ENCODE data around the gene ITIH3. TPM values are rescaled to one million over a fixed set of nuclear protein-coding genes. Genes with fewer than 3 reads are reported as not detected.

ITIH3 gene
- total and polyA plus RNA-seq, 2 of the 8 experiments (the other 6 are each of a cell fraction or from before 2014, with no cell fraction given), result not detected

DNA sequence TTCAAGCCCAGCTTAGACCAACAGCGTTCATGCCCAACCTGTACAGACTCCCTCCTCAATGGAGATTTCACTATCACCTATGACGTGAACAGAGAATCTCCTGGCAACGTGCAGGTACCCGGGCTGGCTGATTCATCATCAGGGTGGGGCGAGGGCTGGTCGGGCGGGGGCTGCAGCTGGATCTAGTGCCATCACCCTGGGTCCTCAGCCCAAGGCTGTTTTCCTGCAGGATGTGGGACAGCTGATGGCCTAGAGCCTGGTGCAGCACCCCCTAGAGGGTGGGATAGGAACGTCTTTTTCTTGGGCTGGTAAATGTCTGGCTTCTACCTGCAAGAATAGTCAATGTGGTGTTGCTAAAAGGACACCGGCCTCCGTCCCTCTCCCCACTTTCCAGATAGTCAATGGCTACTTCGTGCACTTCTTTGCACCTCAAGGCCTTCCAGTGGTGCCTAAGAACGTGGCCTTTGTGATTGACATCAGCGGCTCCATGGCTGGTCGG is 4.4 kb downstream of the ITIH3 start:
- Histone ChIP-seq H3K4me2 (ENCODE audit: insufficient read depth in 1 of 2, low read depth in 2 of 2, low read length in 2 of 2) (no peak overlapping the region), H2BK5ac (ENCODE audit: low read depth, low read length) (no peak overlapping the region), H2AK5ac (ENCODE audit: low read depth, low read length) (no peak overlapping the region), H2BK120ac (replicated peaks; ENCODE audit: low read depth, low read length) (no peak overlapping the region), H3K27ac (ENCODE audit: low read depth, low read length) (no peak overlapping the region), H3K79me1 (ENCODE audit: low read depth, low read length) (no peaks in the 10 kb centered on the region), H3K14ac (ENCODE audit: insufficient read length) (no peak overlapping the region), H2BK20ac (ENCODE audit: low read length) (no peak overlapping the region), H3K18ac (ENCODE audit: extremely low read depth, low read length) (no peak overlapping the region), H3K9me3 (ENCODE audit: insufficient read depth in 2 of 2, low read depth in 1 of 2, low read length in 1 of 2) (no peaks in the 10 kb centered on the region), H4K20me1 (replicated peaks in 1 of 2; ENCODE audit: control insufficient read depth in 1 of 2, insufficient read depth in 2 of 2, low read length in 2 of 2) (peaks cover 0 to 2% of the 10 kb centered on the region in 2 experiments), H3K4me3 (ENCODE audit: extremely low read depth in 1 of 4, insufficient read depth in 2 of 4, low read depth in 3 of 4, low read length in 4 of 4) (no peak overlapping the region), H2AFZ (ENCODE audit: low read length) (peak overlapping the region; percentile 9; the same call in 1 of the 2 replicates), H3K4ac (replicated peaks; ENCODE audit: insufficient read length, low read depth, low read length) (no peak overlapping the region), H2BK12ac (ENCODE audit: low read depth, low read length) (no peak overlapping the region), H3K27me3 (replicated peaks in 1 of 4; ENCODE audit: control insufficient read depth in 3 of 4, extremely low read depth in 1 of 4, insufficient read depth in 3 of 4, low read length in 3 of 4) (no peaks in the 10 kb centered on the region), H3K9ac (replicated peaks in 1 of 4; ENCODE audit: extremely low read depth in 1 of 4, low read depth in 3 of 4, low read length in 3 of 4) (no peak overlapping the region), H3K4me1 (replicated peaks in 1 of 4; ENCODE audit: control insufficient read depth in 3 of 4, insufficient read depth in 4 of 4, low read length in 3 of 4) (no peaks in the 10 kb centered on the region), H3K23ac (ENCODE audit: insufficient read length) (no peak overlapping the region), H4K8ac (ENCODE audit: extremely low read depth, insufficient read depth, low read length) (no peak overlapping the region), H3K56ac (replicated peaks; ENCODE audit: insufficient read length, low read depth, low read length) (no peak overlapping the region), H4K5ac (ENCODE audit: insufficient read length, low read depth, low read length) (no peak overlapping the region), H4K91ac (replicated peaks; ENCODE audit: insufficient read length, low read length) (no peak overlapping the region), H3K79me2 (ENCODE audit: control insufficient read depth in 1 of 2, insufficient read depth in 2 of 2, low read length in 2 of 2) (no peaks in the 10 kb centered on the region), H2BK15ac (ENCODE audit: low read length) (no peak overlapping the region), H3K36me3 (ENCODE audit: control insufficient read depth in 2 of 4, insufficient read depth in 4 of 4, low read length in 3 of 4) (no peaks in the 10 kb centered on the region), H3K23me2 (ENCODE audit: low read depth, low read length) (no peaks in the 10 kb centered on the region)
- 66% methylated on average over 14 of the region's 14 CpGs; no CpG with 5 or more reads in 1 of the 2 experiments for WGBS, 2 experiments (ENCODE audit: extremely low coverage in 1 of 2, insufficient coverage in 1 of 2, insufficient read length in 1 of 2, insufficient replicate concordance in 2 of 2, low coverage in 1 of 2, low lambda C conversion rate in 2 of 2, missing lambda C conversion rate in 1 of 2)
- ChIA-PET CTCF (ENCODE audit: partially characterized antibody) (interaction anchor here (0.5 to 6.9 kb wide), 26 partner anchors 9 to 349 kb away, joined by 3 to 86 read pairs (median 6); partner anchors contain the start of genes ITIH1, MUSTN1 and NEK4), POLR2A (ENCODE audit: partially characterized antibody) (interaction anchor here (0.6 to 1.9 kb wide), 3 partner anchors 9 to 28 kb away, joined by 3 to 6 read pairs (median 4); partner anchors contain the start of gene NEK4)
- DNase-seq (ENCODE audit: low read depth in 1 of 2, low spot score in 2 of 2), result peak; percentile 44 to 87
- peak; percentile 93 for FAIRE-seq
- TF ChIP-seq JUND (IDR thresholded peaks at IDR 0.05; ENCODE audit: low read length), result no peak
- no peak for TF ChIP-seq SUZ12 (IDR thresholded peaks at IDR 0.05; ENCODE audit: low read length)
- TF ChIP-seq RAD21 (IDR thresholded peaks at IDR 0.05 in 1 of 2, conservative IDR thresholded peaks at IDR 0.05 in 1 of 2; ENCODE audit: low read depth in 2 of 2, low read length in 2 of 2), result peak; percentile 60 to 64
- TF ChIP-seq, protein P1, sequence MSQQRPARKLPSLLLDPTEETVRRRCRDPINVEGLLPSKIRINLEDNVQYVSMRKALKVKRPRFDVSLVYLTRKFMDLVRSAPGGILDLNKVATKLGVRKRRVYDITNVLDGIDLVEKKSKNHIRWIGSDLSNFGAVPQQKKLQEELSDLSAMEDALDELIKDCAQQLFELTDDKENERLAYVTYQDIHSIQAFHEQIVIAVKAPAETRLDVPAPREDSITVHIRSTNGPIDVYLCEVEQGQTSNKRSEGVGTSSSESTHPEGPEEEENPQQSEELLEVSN (IDR thresholded peaks at IDR 0.05), result no peak
- no peak for TF ChIP-seq RNF2 (IDR thresholded peaks at IDR 0.05; ENCODE audit: borderline replicate concordance, low read depth, low read length, missing control alignments, poor library complexity, severe bottlenecking)
- TF ChIP-seq POLR2A (IDR thresholded peaks at IDR 0.05; ENCODE audit: control extremely low read depth in 1 of 2, low read depth in 2 of 2, low read length in 2 of 2), result no peak
- peak in 2 of 3 experiments; percentile 74 to 86; a peak in 3 of 4 replicates for TF ChIP-seq CTCF (IDR thresholded peaks at IDR 0.05; ENCODE audit: control extremely low read depth in 1 of 3, insufficient read depth in 1 of 3, low read depth in 1 of 3, low read length in 3 of 3)
- TF ChIP-seq KDM5A (IDR thresholded peaks at IDR 0.05; ENCODE audit: low read length), result no peak
- TF ChIP-seq MAFK (IDR thresholded peaks at IDR 0.05; ENCODE audit: low read depth, low read length), result no peak
